H1 (cell line): ENCODE data around the gene S100A16. TPM values are rescaled to one million over a fixed set of nuclear protein-coding genes. Genes with fewer than 3 reads are reported as not detected.

Source experiments
- CTCF ChIA-PET: fragments of 300-600 bp; sonication (Branson Sonifier 250); formaldehyde crosslinking; loops from one replicate; lab custom pipeline; 2021; ENCODE audit not compliant: partially characterized antibody; lab: Charles Lee
- POLR2A ChIA-PET: fragments of 300-600 bp; sonication (Branson Sonifier 250); formaldehyde crosslinking; loops from one replicate; lab custom pipeline; 2021; ENCODE audit warnings: inconsistent platforms; ENCODE audit not compliant: partially characterized antibody; lab: Charles Lee
- DNase-seq, 2 experiments: peaks; one replicate each; pipeline versions ENCODE4 v3.0.0 to v3.0.0-alpha.2; 2010 to 2022; ENCODE audit warnings: low spot score in 2 of 2, low read depth in 1 of 2, mixed read lengths in 1 of 2
- FAIRE-seq: peaks from 2 replicates; lab custom pipeline; 2011; peaks lifted over from hg19 to GRCh38; lab: Jason Lieb, UNC
- H2AFZ ChIP-seq: 2 replicates; pipeline ENCODE4 v1.8.1; 2012; ENCODE audit warnings: low read length, inconsistent platforms
- H2AK5ac ChIP-seq: 2 replicates; pipeline ENCODE4 v1.6.1; 2013; ENCODE audit warnings: low read depth, low read length
- H2BK120ac ChIP-seq: replicated peaks from 2 replicates; pipeline ENCODE3; 2013; ENCODE audit warnings: low read depth, low read length, inconsistent platforms
- H2BK12ac ChIP-seq: 2 replicates; pipeline ENCODE4 v1.6.1; 2013; ENCODE audit warnings: low read depth, low read length
- H2BK15ac ChIP-seq: 2 replicates; pipeline ENCODE4 v1.6.1; 2013; ENCODE audit warnings: low read length
- H2BK20ac ChIP-seq: 2 replicates; pipeline ENCODE4 v1.6.1; 2013; ENCODE audit warnings: low read length
- H2BK5ac ChIP-seq: 2 replicates; pipeline ENCODE4 v1.6.1; 2013; ENCODE audit warnings: low read depth, low read length
- H3K14ac ChIP-seq: 2 replicates; pipeline ENCODE4 v1.6.1; 2013; ENCODE audit warnings: inconsistent platforms; ENCODE audit not compliant: insufficient read length
- H3K18ac ChIP-seq: 2 replicates; pipeline ENCODE4 v1.6.1; 2013; ENCODE audit warnings: low read length; ENCODE audit errors: extremely low read depth
- H3K23ac ChIP-seq: 2 replicates; pipeline ENCODE4 v1.6.1; 2013; ENCODE audit warnings: inconsistent platforms; ENCODE audit not compliant: insufficient read length
- H3K23me2 ChIP-seq: 2 replicates; pipeline ENCODE4 v1.6.1; 2013; ENCODE audit warnings: low read depth, low read length
- H3K27ac ChIP-seq: 2 replicates; pipeline ENCODE4 v1.6.1; 2011; ENCODE audit warnings: low read depth, low read length, inconsistent platforms
- H3K27me3 ChIP-seq, 4 experiments: replicated peaks in 1 of 4; 1 replicate in 1 of 4; 2 replicates in 3 of 4; pipeline versions ENCODE4 v1.6.1 to v1.8.1; 2011 to 2013; ENCODE audit warnings: low read length in 3 of 4, mild to moderate bottlenecking in 3 of 4, inconsistent platforms in 2 of 4, mixed read lengths in 2 of 4, moderate library complexity in 1 of 4; ENCODE audit not compliant: control insufficient read depth in 3 of 4, insufficient read depth in 3 of 4; ENCODE audit errors: extremely low read depth in 1 of 4
- H3K36me3 ChIP-seq, 4 experiments: 2 replicates each; pipeline versions ENCODE4 v1.6.1 to v1.8.1; 2011 to 2013; ENCODE audit warnings: mild to moderate bottlenecking in 4 of 4, low read length in 3 of 4, moderate library complexity in 2 of 4, control low read depth in 1 of 4, inconsistent platforms in 1 of 4; ENCODE audit not compliant: insufficient read depth in 4 of 4, control insufficient read depth in 2 of 4
- H3K4ac ChIP-seq: replicated peaks from 2 replicates; pipeline ENCODE3; 2013; ENCODE audit warnings: low read length, low read depth, mixed read lengths, inconsistent platforms; ENCODE audit not compliant: insufficient read length
- H3K4me1 ChIP-seq, 4 experiments: replicated peaks in 1 of 4; 1 replicate in 1 of 4; 2 replicates in 3 of 4; pipeline versions ENCODE4 v1.6.1 to v1.8.1; 2011 to 2013; ENCODE audit warnings: low read length in 3 of 4, inconsistent platforms in 2 of 4, mixed read lengths in 1 of 4; ENCODE audit not compliant: insufficient read depth in 4 of 4, control insufficient read depth in 3 of 4
- H3K4me2 ChIP-seq, 2 experiments: 2 replicates each; pipeline versions ENCODE4 v1.6.1 to v1.8.1; 2011 to 2013; ENCODE audit warnings: low read depth in 2 of 2, low read length in 2 of 2, control low read depth in 1 of 2, inconsistent platforms in 1 of 2, mild to moderate bottlenecking in 1 of 2; ENCODE audit not compliant: insufficient read depth in 1 of 2
- H3K4me3 ChIP-seq, 4 experiments: fragments of 200-600, 300-600 bp in 1 of 4; sonication (generic), shearing (Covaris generic), sonication (Bioruptor Twin) in 1 of 4; 2 replicates each; pipeline versions ENCODE4 v1.5.1 to v1.8.1; 2011 to 2016; ENCODE audit warnings: low read length in 4 of 4, low read depth in 3 of 4, control low read depth in 2 of 4, inconsistent platforms in 2 of 4, mild to moderate bottlenecking in 2 of 4, mixed read lengths in 1 of 4, moderate library complexity in 1 of 4; ENCODE audit not compliant: insufficient read depth in 2 of 4; ENCODE audit errors: extremely low read depth in 1 of 4
- H3K56ac ChIP-seq: replicated peaks from 2 replicates; pipeline ENCODE3; 2013; ENCODE audit warnings: low read depth, mild to moderate bottlenecking, mixed read lengths, low read length, inconsistent platforms; ENCODE audit not compliant: insufficient read length
- H3K79me1 ChIP-seq: 2 replicates; pipeline ENCODE4 v1.6.1; 2013; ENCODE audit warnings: low read depth, low read length, control low read depth
- H3K79me2 ChIP-seq, 2 experiments: 2 replicates each; pipeline versions ENCODE4 v1.6.1 to v1.8.1; 2012 to 2013; ENCODE audit warnings: low read length in 2 of 2, mild to moderate bottlenecking in 2 of 2, inconsistent platforms in 1 of 2; ENCODE audit not compliant: insufficient read depth in 2 of 2, control insufficient read depth in 1 of 2
- H3K9ac ChIP-seq, 4 experiments: replicated peaks in 1 of 4; 1 replicate in 1 of 4; 2 replicates in 3 of 4; pipeline versions ENCODE4 v1.6.1 to v1.8.1; 2011 to 2013; ENCODE audit warnings: low read depth in 3 of 4, low read length in 3 of 4, control low read depth in 2 of 4, mild to moderate bottlenecking in 2 of 4, moderate library complexity in 2 of 4, inconsistent platforms in 1 of 4; ENCODE audit errors: extremely low read depth in 1 of 4
- H3K9me3 ChIP-seq, 2 experiments: 2 replicates each; pipeline versions ENCODE4 v1.6.1 to v1.8.1; 2012 to 2013; ENCODE audit warnings: mild to moderate bottlenecking in 2 of 2, moderate library complexity in 2 of 2, control low read depth in 1 of 2, inconsistent platforms in 1 of 2, low read depth in 1 of 2, low read length in 1 of 2, mixed read lengths in 1 of 2; ENCODE audit not compliant: insufficient read depth in 2 of 2
- H4K20me1 ChIP-seq, 2 experiments: replicated peaks in 1 of 2; 2 replicates each; pipeline versions ENCODE3 to v1.8.1; 2011 to 2013; ENCODE audit warnings: inconsistent platforms in 2 of 2, low read length in 2 of 2, mild to moderate bottlenecking in 1 of 2; ENCODE audit not compliant: insufficient read depth in 2 of 2, control insufficient read depth in 1 of 2
- H4K5ac ChIP-seq: 2 replicates; pipeline ENCODE4 v1.6.1; 2013; ENCODE audit warnings: low read length, low read depth, mixed read lengths, inconsistent platforms; ENCODE audit not compliant: insufficient read length
- H4K8ac ChIP-seq: 2 replicates; pipeline ENCODE4 v1.8.0; 2013; ENCODE audit warnings: mild to moderate bottlenecking, moderate library complexity, low read length, inconsistent platforms; ENCODE audit not compliant: insufficient read depth; ENCODE audit errors: extremely low read depth
- H4K91ac ChIP-seq: replicated peaks from 2 replicates; pipeline ENCODE3; 2013; ENCODE audit warnings: low read length, mixed read lengths, inconsistent platforms; ENCODE audit not compliant: insufficient read length
- RXRA ChIP-seq: IDR thresholded peaks from 2 replicates; pipeline ENCODE4 v1.6.1; 2011; ENCODE audit warnings: low read depth, mild to moderate bottlenecking, low read length, moderate library complexity; ENCODE audit not compliant: insufficient read depth
- TEAD4 ChIP-seq: IDR thresholded peaks from 2 replicates; pipeline ENCODE4 v1.6.1; 2012; ENCODE audit warnings: low read depth, low read length, inconsistent platforms, mixed read lengths
- WGBS, 2 experiments: shearing (Covaris generic) in 1 of 2; methylation state at CpG; one replicate each; pipeline versions ENCODE4 v1.1.6 to v1.1.7; 2013 to 2015; ENCODE audit warnings: low lambda C conversion rate in 2 of 2, mixed read lengths in 2 of 2, inconsistent platforms in 1 of 2, low coverage in 1 of 2, missing lambda C conversion rate in 1 of 2; ENCODE audit not compliant: insufficient replicate concordance in 2 of 2, insufficient coverage in 1 of 2, insufficient read length in 1 of 2; ENCODE audit errors: extremely low coverage in 1 of 2, missing lambda C conversion rate in 1 of 2; 5-methylcytosine and 5-hydroxymethylcytosine counted together
- polyA plus RNA-seq, 7 experiments: library from polyadenylated mRNA; depleted of rRNA in 3 of 7; stranded (reverse) in 5 of 7; unstranded in 2 of 7; fragments of >200 nt in 5 of 7; fragments of 200-250 nt in 2 of 7; gene quantifications; 1 replicate in 5 of 7; 2 replicates in 1 of 7; 4 replicates in 1 of 7; pipeline versions ENCODE4 v1.2.1 to v1.2.3, GENCODE V29; 2011 to 2013; ENCODE audit warnings: missing spikeins in 2 of 7, mixed read lengths in 2 of 7
- total RNA-seq: library from RNA; stranded (reverse); fragmentation: NEBNext Ultra II Directional; extraction: Animal tissue kit (Norgen Biotek cat#: 25700); gene quantifications from 2 replicates; pipeline ENCODE4 v1.2.1, GENCODE V29; 2021
- TF ChIP-seq, protein P1 (sequence below): IDR thresholded peaks from 2 replicates; pipeline ENCODE4 v1.6.1; 2012; ENCODE audit warnings: low read length, inconsistent platforms

The S100A16 gene
- total and polyA plus RNA-seq, 2 of the 8 experiments (the other 6 are each of a cell fraction or from before 2014, with no cell fraction given) = 14.9 to 61.4 TPM

DNA sequence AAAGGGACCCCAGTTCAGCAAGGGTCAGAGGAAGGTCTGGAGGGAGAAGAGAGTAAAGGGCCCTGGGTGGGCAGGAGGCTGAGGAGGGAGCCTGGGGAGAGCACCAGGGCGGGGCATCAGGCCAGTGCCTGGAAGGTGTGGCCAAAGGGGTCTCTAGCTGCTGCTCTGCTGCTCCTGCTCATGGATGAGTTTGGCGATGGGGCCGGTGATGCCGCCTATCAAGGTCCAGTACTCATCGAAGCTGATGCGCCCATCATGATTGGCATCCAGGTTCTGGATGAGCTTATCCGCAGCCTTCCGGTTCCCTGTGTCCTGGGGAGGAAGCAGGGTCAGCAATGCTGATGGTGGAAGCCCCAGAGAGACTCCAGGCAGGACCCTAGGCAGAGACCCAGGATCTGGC lies 5.6 kb downstream of the S100A16 start:
- H3K23ac ChIP-seq = no peak overlapping the region
- H4K91ac ChIP-seq = no peak overlapping the region
- no peak overlapping the region for H2BK12ac ChIP-seq
- H4K8ac ChIP-seq = no peak overlapping the region; the same call in 1 of the 2 replicates
- no peak overlapping the region for H3K56ac ChIP-seq
- H3K18ac ChIP-seq = no peak overlapping the region
- no peaks in the 10 kb centered on the region for H3K9me3 ChIP-seq
- H2BK120ac ChIP-seq = no peak overlapping the region
- H3K4ac ChIP-seq = no peak overlapping the region
- no peak overlapping the region; the same call in 1 of the 2 replicates for H3K27ac ChIP-seq
- H3K79me2 ChIP-seq = no peaks in the 10 kb centered on the region
- no peak overlapping the region for H2AK5ac ChIP-seq
- no peak overlapping the region for H2BK5ac ChIP-seq
- H3K4me1 ChIP-seq = peaks cover 0 to 26% (median 16%) of the 10 kb centered on the region in 4 experiments; a peak in 6 of 7 replicates
- ChIA-PET POLR2A (interaction anchor here (1.0 to 15.3 kb wide), 4 partner anchors 12 to 383 kb away, joined by 3 to 261 read pairs (median 6); partner anchors contain the start of genes CHTOP, RPS27, S100A1 and S100A13), CTCF (interaction anchor here (0.6 to 15.9 kb wide), 9 partner anchors 9 to 374 kb away, joined by 3 to 224 read pairs (median 4); partner anchors contain the start of genes S100A13 and S100A14)
- H2AFZ ChIP-seq = no peak overlapping the region
- FAIRE-seq (no peak), DNase-seq (no peak)
- no peak overlapping the region for H3K9ac ChIP-seq
- no peaks in the 10 kb centered on the region for H4K20me1 ChIP-seq
- no peak overlapping the region for H3K4me2 ChIP-seq
- TF ChIP-seq RXRA = no peak
- no peak for TF ChIP-seq TEAD4
- TF ChIP-seq, protein P1, sequence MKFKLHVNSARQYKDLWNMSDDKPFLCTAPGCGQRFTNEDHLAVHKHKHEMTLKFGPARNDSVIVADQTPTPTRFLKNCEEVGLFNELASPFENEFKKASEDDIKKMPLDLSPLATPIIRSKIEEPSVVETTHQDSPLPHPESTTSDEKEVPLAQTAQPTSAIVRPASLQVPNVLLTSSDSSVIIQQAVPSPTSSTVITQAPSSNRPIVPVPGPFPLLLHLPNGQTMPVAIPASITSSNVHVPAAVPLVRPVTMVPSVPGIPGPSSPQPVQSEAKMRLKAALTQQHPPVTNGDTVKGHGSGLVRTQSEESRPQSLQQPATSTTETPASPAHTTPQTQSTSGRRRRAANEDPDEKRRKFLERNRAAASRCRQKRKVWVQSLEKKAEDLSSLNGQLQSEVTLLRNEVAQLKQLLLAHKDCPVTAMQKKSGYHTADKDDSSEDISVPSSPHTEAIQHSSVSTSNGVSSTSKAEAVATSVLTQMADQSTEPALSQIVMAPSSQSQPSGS = no peak
- H3K27me3 ChIP-seq = no peaks in the 10 kb centered on the region
- H3K23me2 ChIP-seq = peaks cover 3% of the 10 kb centered on the region; the same call in 1 of the 2 replicates
- no peaks in the 10 kb centered on the region for H3K79me1 ChIP-seq
- no peak overlapping the region for H4K5ac ChIP-seq
- H2BK20ac ChIP-seq = no peak overlapping the region
- WGBS, 2 experiments = 94% methylated on average over 8 of the region's 8 CpGs; no CpG with 5 or more reads in 1 of the 2 experiments
- no peak overlapping the region for H2BK15ac ChIP-seq
- no peak overlapping the region for H3K14ac ChIP-seq
- H3K4me3 ChIP-seq = no peak overlapping the region
- H3K36me3 ChIP-seq = no peaks in the 10 kb centered on the region
